A549 (cell line): ENCODE measurements around the gene SIK3.

Experiments used
- CBX2 ChIP-seq: fragments of 200-600 bp; sonication (generic); IDR thresholded peaks from 2 replicates; pipeline ENCODE4 v1.6.1; 2016; ENCODE audit warnings: low read depth, mild to moderate bottlenecking, borderline replicate concordance
- CTCF ChIP-seq: fragments of >200 bp; sonication (Bioruptor Twin); formaldehyde crosslinking; IDR thresholded peaks from 3 replicates; pipeline ENCODE4 v1.5.1; 2016
- ELK1 ChIP-seq: fragments of 150-350 bp; IDR thresholded peaks from 2 replicates; pipeline ENCODE4 v1.6.1; 2014; ENCODE audit warnings: low read depth, mild to moderate bottlenecking, low read length
- JUN ChIP-seq, 2 experiments: fragments of >200 bp; sonication (Bioruptor Twin); formaldehyde crosslinking; IDR thresholded peaks; 2 replicates in 1 of 2; 3 replicates in 1 of 2; pipeline ENCODE4 v1.6.1; 2016 to 2017
- MAZ ChIP-seq: fragments of 150-350 bp; IDR thresholded peaks from 2 replicates; pipeline ENCODE4 v1.6.1; 2014; ENCODE audit warnings: antibody characterized with exemption, low read depth, low read length, borderline replicate concordance
- POLR2A ChIP-seq: IDR thresholded peaks from 2 replicates; pipeline ENCODE4 v1.6.1; 2012; ENCODE audit warnings: mild to moderate bottlenecking, low read length
- POLR2AphosphoS2 ChIP-seq: conservative IDR thresholded peaks from 2 replicates; pipeline ENCODE4 v1.6.1; 2012; ENCODE audit warnings: low read length, improper control_type of control experiment, inconsistent platforms
- RAD21 ChIP-seq, 2 experiments: fragments of >200 bp in 1 of 2; sonication (Bioruptor Twin) in 1 of 2; formaldehyde crosslinking in 1 of 2; IDR thresholded peaks in 1 of 2; conservative IDR thresholded peaks in 1 of 2; 2 replicates in 1 of 2; 3 replicates in 1 of 2; pipeline ENCODE4 v1.6.1; 2012 to 2018; ENCODE audit warnings: inconsistent platforms in 1 of 2
- REST ChIP-seq: fragments of 200-600 bp; sonication (generic); IDR thresholded peaks from 2 replicates; pipeline ENCODE4 v1.6.1; 2016; ENCODE audit warnings: antibody characterized with exemption, mild to moderate bottlenecking, moderate library complexity
- SMC3 ChIP-seq: fragments of >200 bp; sonication (Bioruptor Twin); formaldehyde crosslinking; IDR thresholded peaks from 3 replicates; pipeline ENCODE4 v1.6.1; 2018; ENCODE audit warnings: inconsistent platforms
- TFCP2L1 ChIP-seq: fragments of 250-450 bp; sonication (Bioruptor Pico); IDR thresholded peaks from 2 replicates; pipeline ENCODE4 v1.5.0; 2021; ENCODE audit warnings: mild to moderate bottlenecking

- TF ChIP-seq SMC3: no peak
- no peak for TF ChIP-seq CTCF
- no peak for TF ChIP-seq POLR2AphosphoS2
- TF ChIP-seq MAZ: no peak
- TF ChIP-seq REST: no peak
- TF ChIP-seq ELK1: no peak
- no peak for TF ChIP-seq TFCP2L1 (CRISPR knock-in tag)
- TF ChIP-seq POLR2A: no peak
- TF ChIP-seq RAD21 (conservative IDR thresholded peaks at IDR 0.05 in 1 of 2, IDR thresholded peaks at IDR 0.05 in 1 of 2): no peak
- no peak for TF ChIP-seq CBX2
- no peak for TF ChIP-seq JUN (IDR thresholded peaks at IDR 0.05)
These were observed 166.8 kb downstream of the SIK3 start for GRCh38 chr11:116931206-116931953.
